Tibial nerve (tissue), 4 donors: ENCODE results near the gene HEG1.

Experiments
- EP300 ChIP-seq, 2 donors: sonication (generic); formaldehyde crosslinking; IDR thresholded peaks; one replicate each; pipeline ENCODE4 v1.6.1; 2017; ENCODE audit warnings: antibody characterized with exemption in 2 of 2, mild to moderate bottlenecking in 1 of 2
- POLR2A ChIP-seq, 2 donors: fragments of 450-650 bp; IDR thresholded peaks; one replicate each; pipeline ENCODE4 v1.6.1; 2017; ENCODE audit warnings: antibody characterized with exemption in 2 of 2, mild to moderate bottlenecking in 2 of 2, moderate library complexity in 2 of 2
- TF ChIP-seq, protein P1 (sequence below), 5 experiments: fragments of 200-600 bp in 3 of 5; fragments of 450-650 bp in 2 of 5; sonication (generic) in 3 of 5; IDR thresholded peaks; one replicate each; pipeline ENCODE4 v1.5.1; 2016 to 2019; ENCODE audit warnings: antibody characterized with exemption in 5 of 5, mild to moderate bottlenecking in 3 of 5, moderate library complexity in 2 of 5

DNA sequence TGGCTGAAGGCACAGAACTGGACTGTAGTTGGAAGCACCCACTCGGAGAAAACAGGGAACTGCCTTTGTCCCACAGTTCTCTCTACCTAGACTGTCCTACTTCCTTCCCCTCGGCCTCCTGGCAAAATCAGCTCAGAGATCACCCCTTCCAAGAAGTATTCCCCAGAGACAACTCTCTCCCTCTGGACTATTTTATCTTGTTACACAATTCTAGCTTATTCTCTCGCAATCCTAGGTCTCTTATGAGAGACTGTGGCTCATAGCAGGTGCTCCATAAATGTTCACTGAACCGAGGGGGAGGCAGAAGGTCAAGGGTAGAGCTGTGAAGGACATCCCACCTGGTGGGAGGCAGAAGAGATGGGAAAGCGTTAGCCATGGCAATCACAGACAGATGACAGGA, 10.6 kb downstream of the HEG1 start:
- TF ChIP-seq POLR2A (IDR thresholded peaks at IDR 0.05) (no peak), EP300 (IDR thresholded peaks at IDR 0.05) (no peak)
- TF ChIP-seq, protein P1, sequence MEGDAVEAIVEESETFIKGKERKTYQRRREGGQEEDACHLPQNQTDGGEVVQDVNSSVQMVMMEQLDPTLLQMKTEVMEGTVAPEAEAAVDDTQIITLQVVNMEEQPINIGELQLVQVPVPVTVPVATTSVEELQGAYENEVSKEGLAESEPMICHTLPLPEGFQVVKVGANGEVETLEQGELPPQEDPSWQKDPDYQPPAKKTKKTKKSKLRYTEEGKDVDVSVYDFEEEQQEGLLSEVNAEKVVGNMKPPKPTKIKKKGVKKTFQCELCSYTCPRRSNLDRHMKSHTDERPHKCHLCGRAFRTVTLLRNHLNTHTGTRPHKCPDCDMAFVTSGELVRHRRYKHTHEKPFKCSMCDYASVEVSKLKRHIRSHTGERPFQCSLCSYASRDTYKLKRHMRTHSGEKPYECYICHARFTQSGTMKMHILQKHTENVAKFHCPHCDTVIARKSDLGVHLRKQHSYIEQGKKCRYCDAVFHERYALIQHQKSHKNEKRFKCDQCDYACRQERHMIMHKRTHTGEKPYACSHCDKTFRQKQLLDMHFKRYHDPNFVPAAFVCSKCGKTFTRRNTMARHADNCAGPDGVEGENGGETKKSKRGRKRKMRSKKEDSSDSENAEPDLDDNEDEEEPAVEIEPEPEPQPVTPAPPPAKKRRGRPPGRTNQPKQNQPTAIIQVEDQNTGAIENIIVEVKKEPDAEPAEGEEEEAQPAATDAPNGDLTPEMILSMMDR (IDR thresholded peaks at IDR 0.05), result no peak
